CD4-positive, alpha-beta memory T cell (primary cell): ENCODE data around the gene KLC4. TPM values are rescaled to one million over a fixed set of nuclear protein-coding genes. Genes with fewer than 3 reads are reported as not detected.

Experiments
- CTCF ChIA-PET: fragments of 350-600 bp; sonication (Branson Sonifier 250); formaldehyde crosslinking; loops from one replicate; lab custom pipeline; 2021; ENCODE audit warnings: inconsistent platforms; ENCODE audit not compliant: partially characterized antibody; lab: Charles Lee
- POLR2A ChIA-PET: fragments of 350-600 bp; sonication (Branson Sonifier 250); formaldehyde crosslinking; loops from one replicate; lab custom pipeline; 2021; ENCODE audit not compliant: partially characterized antibody; lab: Charles Lee
- DNase-seq, 5 donors: peaks; one replicate each; pipeline versions ENCODE4 v3.0.0 to v3.0.0-alpha.2; 2020 to 2022; ENCODE audit warnings: mixed read lengths in 1 of 5
- H3K27ac ChIP-seq: one replicate; pipeline ENCODE4 v1.7.0; 2013; ENCODE audit warnings: low read depth, low read length
- H3K27me3 ChIP-seq: 2 replicates; pipeline ENCODE4 v1.7.0; 2013; ENCODE audit warnings: mild to moderate bottlenecking, low read length, moderate library complexity; ENCODE audit not compliant: insufficient read depth
- H3K36me3 ChIP-seq: 2 replicates; pipeline ENCODE4 v1.7.0; 2013; ENCODE audit warnings: mild to moderate bottlenecking, low read length, moderate library complexity; ENCODE audit not compliant: insufficient read depth
- H3K4me1 ChIP-seq: 2 replicates; pipeline ENCODE4 v1.7.0; 2013; ENCODE audit warnings: mild to moderate bottlenecking, low read length, moderate library complexity; ENCODE audit not compliant: insufficient read depth
- H3K4me3 ChIP-seq, 2 donors: one replicate each; pipeline ENCODE4 v1.7.0; 2013; ENCODE audit warnings: low read length in 2 of 2, mild to moderate bottlenecking in 1 of 2
- H3K9me3 ChIP-seq, 2 donors: one replicate each; pipeline ENCODE4 v1.7.0; 2013; ENCODE audit warnings: low read length in 2 of 2, control low read depth in 1 of 2; ENCODE audit not compliant: control insufficient read depth in 1 of 2
- H3K27ac Mint-ChIP-seq, 7 donors: one replicate each; pipeline ENCODE4 v1.8.0; 2020 to 2021; ENCODE audit warnings: mixed read lengths in 7 of 7, mild to moderate bottlenecking in 6 of 7, inconsistent platforms in 3 of 7, moderate library complexity in 3 of 7
- H3K27me3 Mint-ChIP-seq, 2 donors: one replicate each; pipeline ENCODE4 v1.8.0; 2020 to 2021; ENCODE audit warnings: mixed read lengths in 2 of 2
- H3K36me3 Mint-ChIP-seq, 2 donors: one replicate each; pipeline ENCODE4 v1.8.0; 2020 to 2021; ENCODE audit warnings: mixed read lengths in 2 of 2, inconsistent platforms in 1 of 2, mild to moderate bottlenecking in 1 of 2
- H3K4me1 Mint-ChIP-seq, 4 donors: one replicate each; pipeline ENCODE4 v1.8.0; 2020 to 2021; ENCODE audit warnings: mixed read lengths in 4 of 4, mild to moderate bottlenecking in 1 of 4
- H3K4me3 Mint-ChIP-seq, 8 donors: one replicate each; pipeline ENCODE4 v1.8.0; 2020 to 2021; ENCODE audit warnings: mixed read lengths in 8 of 8, mild to moderate bottlenecking in 7 of 8, moderate library complexity in 6 of 8, inconsistent platforms in 3 of 8
- H3K9me3 Mint-ChIP-seq, 8 donors: one replicate each; pipeline ENCODE4 v1.8.0; 2020 to 2021; ENCODE audit warnings: mixed read lengths in 8 of 8, mild to moderate bottlenecking in 5 of 8, inconsistent platforms in 3 of 8, moderate library complexity in 1 of 8
- intact Hi-C: fragments of 100-400 bp; cut with micrococcal nuclease; formaldehyde crosslinking; loops from one replicate; pipeline ENCODE4 v1.15.1; 2023
- polyA plus RNA-seq, 2 donors: library from polyadenylated mRNA; unstranded; fragments of 300-500 nt; fragmentation: Illumina TruSeq; gene quantifications; one replicate each; pipeline ENCODE4 v1.2.3, GENCODE V29; 2021
- total RNA-seq, 2 experiments: library from RNA; stranded (reverse); gene quantifications; one replicate each; pipeline ENCODE4 v1.2.3, GENCODE V29; 2021

KLC4 gene
- total and polyA plus RNA-seq, 4 experiments from 2014 or later = 9.7 to 57.0 (median 31.6) TPM

GRCh38 chr6:43091020-43091419, 31.6 kb downstream of the KLC4 start:
- CTCF ChIA-PET = interaction anchor here (0.7 kb wide), 1 partner anchor 12 kb away, joined by 3 read pairs; no protein-coding TSS in a partner anchor
- no peaks in the 10 kb centered on the region for H3K9me3 ChIP-seq
- Mint-ChIP-seq H3K4me1 (peaks cover 12 to 22% (median 15%) of the 10 kb centered on the region in 4 donors), H3K4me3 (no peak overlapping the region), H3K36me3 (no peaks in the 10 kb centered on the region), H3K9me3 (no peaks in the 10 kb centered on the region), H3K27me3 (no peaks in the 10 kb centered on the region), H3K27ac (no peak overlapping the region)
- H3K27ac ChIP-seq = no peak overlapping the region
- H3K4me3 ChIP-seq = no peak overlapping the region
- POLR2A ChIA-PET = no interaction called here
- no peak for DNase-seq
- intact Hi-C loops = no loop called here
- H3K27me3 ChIP-seq = no peaks in the 10 kb centered on the region
- H3K4me1 ChIP-seq = peaks cover 15% of the 10 kb centered on the region
- no peaks in the 10 kb centered on the region for H3K36me3 ChIP-seq

GRCh38 chr6:43091436-43091991, 32.1 kb downstream of the KLC4 start:
- CTCF ChIA-PET = no interaction called here

GRCh38 chr6:43092635-43093034, 33.2 kb downstream of the KLC4 start:
- Mint-ChIP-seq H3K4me3 (peak overlapping the region in 5 of 8 donors; percentile 3 to 48 (median 25)), H3K36me3 (no peaks in the 10 kb centered on the region)
- CTCF ChIA-PET = no interaction called here

More at GRCh38 chr6:43091436-43091991, 32.1 kb downstream of the KLC4 start:
- H3K27me3 ChIP-seq = no peaks in the 10 kb centered on the region
- POLR2A ChIA-PET = no interaction called here
- Mint-ChIP-seq H3K27me3 (no peaks in the 10 kb centered on the region), H3K9me3 (no peaks in the 10 kb centered on the region), H3K36me3 (no peaks in the 10 kb centered on the region), H3K27ac (no peak overlapping the region), H3K4me3 (no peak overlapping the region), H3K4me1 (peaks cover 12 to 22% (median 15%) of the 10 kb centered on the region in 4 donors)
- H3K27ac ChIP-seq = no peak overlapping the region
- H3K4me1 ChIP-seq = peaks cover 15% of the 10 kb centered on the region
- intact Hi-C loops = no loop called here
- no peak for DNase-seq
- no peak overlapping the region for H3K4me3 ChIP-seq
- no peaks in the 10 kb centered on the region for H3K36me3 ChIP-seq
- H3K9me3 ChIP-seq = no peaks in the 10 kb centered on the region

GRCh38 chr6:43093436-43094289, 34.2 kb downstream of the KLC4 start:
- peak in 1 of 5 donors; percentile 4 for DNase-seq
- Mint-ChIP-seq H3K36me3 (no peaks in the 10 kb centered on the region), H3K27ac (peak overlapping the region in 3 of 7 donors; percentile 18 to 88 (median 41)), H3K9me3 (no peaks in the 10 kb centered on the region), H3K27me3 (no peaks in the 10 kb centered on the region), H3K4me1 (peaks cover 12 to 22% (median 15%) of the 10 kb centered on the region in 4 donors), H3K4me3 (peak overlapping the region; percentile 12 to 77 (median 58))
- ChIA-PET POLR2A (no interaction called here), CTCF (no interaction called here)
- Histone ChIP-seq H3K9me3 (no peaks in the 10 kb centered on the region), H3K27me3 (no peaks in the 10 kb centered on the region), H3K4me3 (no peak overlapping the region), H3K27ac (no peak overlapping the region), H3K36me3 (no peaks in the 10 kb centered on the region), H3K4me1 (peaks cover 15% of the 10 kb centered on the region)
- intact Hi-C loops = no loop called here

More at GRCh38 chr6:43092635-43093034, 33.2 kb downstream of the KLC4 start:
- intact Hi-C loops = no loop called here
- POLR2A ChIA-PET = no interaction called here
- Histone ChIP-seq H3K9me3 (no peaks in the 10 kb centered on the region), H3K4me1 (peaks cover 15% of the 10 kb centered on the region), H3K27ac (no peak overlapping the region), H3K27me3 (no peaks in the 10 kb centered on the region), H3K4me3 (no peak overlapping the region), H3K36me3 (no peaks in the 10 kb centered on the region)
- H3K9me3 Mint-ChIP-seq = no peaks in the 10 kb centered on the region
- peaks cover 12 to 22% (median 15%) of the 10 kb centered on the region in 4 donors for H3K4me1 Mint-ChIP-seq
- no peaks in the 10 kb centered on the region for H3K27me3 Mint-ChIP-seq
- H3K27ac Mint-ChIP-seq = peak overlapping the region in 4 of 7 donors; percentile 4 to 58 (median 14)
- DNase-seq = peak in 1 of 5 donors; percentile 12

- Mint-ChIP-seq H3K27me3 (no peaks in the 10 kb centered on the region), H3K27ac (peak overlapping the region in 1 of 7 donors; percentile 16), H3K9me3 (no peaks in the 10 kb centered on the region), H3K36me3 (no peaks in the 10 kb centered on the region), H3K4me3 (no peak overlapping the region), H3K4me1 (peaks cover 12 to 22% (median 15%) of the 10 kb centered on the region in 4 donors)
- H3K4me1 ChIP-seq = peaks cover 15% of the 10 kb centered on the region
- intact Hi-C loops = no loop called here
- H3K9me3 ChIP-seq = no peaks in the 10 kb centered on the region
- ChIA-PET CTCF (no interaction called here), POLR2A (interaction anchor here (1.4 kb wide), 1 partner anchor 42 kb away, joined by 3 read pairs; the partner anchor contains the start of gene CUL7)
- H3K36me3 ChIP-seq = no peaks in the 10 kb centered on the region
- no peak overlapping the region for H3K4me3 ChIP-seq
- H3K27ac ChIP-seq = no peak overlapping the region
- no peak for DNase-seq
- H3K27me3 ChIP-seq = no peaks in the 10 kb centered on the region
These were observed 36.5 kb downstream of the KLC4 start for GRCh38 chr6:43095939-43096338.

GRCh38 chr6:43096451-43097097, 37.1 kb downstream of the KLC4 start:
- H3K36me3 Mint-ChIP-seq = no peaks in the 10 kb centered on the region
- intact Hi-C loops = no loop called here
- Histone ChIP-seq H3K4me3 (no peak overlapping the region), H3K27ac (no peak overlapping the region), H3K4me1 (peaks cover 15% of the 10 kb centered on the region), H3K36me3 (no peaks in the 10 kb centered on the region), H3K27me3 (no peaks in the 10 kb centered on the region), H3K9me3 (no peaks in the 10 kb centered on the region)
- CTCF ChIA-PET = interaction anchor here (0.6 kb wide), 1 partner anchor 186 kb away, joined by 3 read pairs; no protein-coding TSS in a partner anchor
- H3K4me3 Mint-ChIP-seq = no peak overlapping the region
- no peaks in the 10 kb centered on the region for H3K27me3 Mint-ChIP-seq
- peaks cover 12 to 22% (median 15%) of the 10 kb centered on the region in 4 donors for H3K4me1 Mint-ChIP-seq
- DNase-seq = no peak
- H3K27ac Mint-ChIP-seq = no peak overlapping the region
- no peaks in the 10 kb centered on the region for H3K9me3 Mint-ChIP-seq
- POLR2A ChIA-PET = interaction anchor here (1.4 kb wide), 1 partner anchor 43 kb away, joined by 3 read pairs; the partner anchor contains the start of gene CUL7

- ChIA-PET CTCF (interaction anchor here (0.6 kb wide), 1 partner anchor 187 kb away, joined by 3 read pairs; no protein-coding TSS in a partner anchor), POLR2A (no interaction called here)
- no peak for DNase-seq
- H3K4me3 ChIP-seq = no peak overlapping the region
- intact Hi-C loops = no loop called here
- no peaks in the 10 kb centered on the region for H3K36me3 ChIP-seq
- H3K4me1 Mint-ChIP-seq = peaks cover 12 to 22% (median 15%) of the 10 kb centered on the region in 4 donors
- H3K27ac ChIP-seq = no peak overlapping the region
- H3K9me3 ChIP-seq = no peaks in the 10 kb centered on the region
- no peak overlapping the region for H3K4me3 Mint-ChIP-seq
- H3K27me3 ChIP-seq = no peaks in the 10 kb centered on the region
- peaks cover 15% of the 10 kb centered on the region for H3K4me1 ChIP-seq
- H3K27me3 Mint-ChIP-seq = no peaks in the 10 kb centered on the region
- H3K36me3 Mint-ChIP-seq = no peaks in the 10 kb centered on the region
- no peak overlapping the region for H3K27ac Mint-ChIP-seq
- H3K9me3 Mint-ChIP-seq = no peaks in the 10 kb centered on the region
These were observed 37.7 kb downstream of the KLC4 start for GRCh38 chr6:43097098-43097489.
